ENCODE data around the gene TESK2.

GRCh38 chr1:45522324-45523104 is 31.6 kb upstream of the TESK2 start:
- TF ChIP-seq CTCF (IDR thresholded peaks at IDR 0.05 in 8 of 11, conservative IDR thresholded peaks at IDR 0.05 in 3 of 11) (no peak), POLR2A (IDR thresholded peaks at IDR 0.05) (no peak)
